Activated CD4-positive, alpha-beta memory T cell treated with anti-CD3 and anti-CD28 coated beads, Interleukin-2, amount 10 ng/mL, durations not matched to agents 7 days and 5 days (primary cell): ENCODE data around the gene STX1B. TPM values are rescaled to one million over a fixed set of nuclear protein-coding genes. Genes with fewer than 3 reads are reported as not detected.

ENCODE experiments used
- CTCF ChIA-PET: fragments of 350-600 bp; sonication (Branson Sonifier 250); formaldehyde crosslinking; loops from one replicate; lab custom pipeline; 2021; ENCODE audit warnings: antibody characterized with exemption, inconsistent platforms; lab: Charles Lee
- POLR2A ChIA-PET: fragments of 350-600 bp; sonication (Branson Sonifier 250); formaldehyde crosslinking; loops from one replicate; lab custom pipeline; 2021; ENCODE audit warnings: antibody characterized with exemption; lab: Charles Lee
- DNase-seq: peaks from one replicate; pipeline ENCODE4 v3.0.0-alpha.2; 2020
- H3K27ac Mint-ChIP-seq: one replicate; pipeline ENCODE4 v1.8.0; 2021; ENCODE audit warnings: mild to moderate bottlenecking, mixed read lengths
- H3K27me3 Mint-ChIP-seq: one replicate; pipeline ENCODE4 v1.8.0; 2021; ENCODE audit warnings: mixed read lengths
- H3K36me3 Mint-ChIP-seq: one replicate; pipeline ENCODE4 v1.8.0; 2021; ENCODE audit warnings: low read depth, mixed read lengths
- H3K4me1 Mint-ChIP-seq: one replicate; pipeline ENCODE4 v1.8.0; 2021; ENCODE audit warnings: mixed read lengths
- H3K4me3 Mint-ChIP-seq: one replicate; pipeline ENCODE4 v1.8.0; 2021; ENCODE audit warnings: mild to moderate bottlenecking, mixed read lengths
- H3K9me3 Mint-ChIP-seq: one replicate; pipeline ENCODE4 v1.8.0; 2021; ENCODE audit warnings: mixed read lengths
- total RNA-seq, 2 experiments: library from RNA; stranded (reverse); gene quantifications; one replicate each; pipeline ENCODE4 v1.2.3, GENCODE V29; 2021

Gene STX1B
- total RNA-seq, 2 experiments from 2014 or later = 1.5 to 1.7 TPM

DNA sequence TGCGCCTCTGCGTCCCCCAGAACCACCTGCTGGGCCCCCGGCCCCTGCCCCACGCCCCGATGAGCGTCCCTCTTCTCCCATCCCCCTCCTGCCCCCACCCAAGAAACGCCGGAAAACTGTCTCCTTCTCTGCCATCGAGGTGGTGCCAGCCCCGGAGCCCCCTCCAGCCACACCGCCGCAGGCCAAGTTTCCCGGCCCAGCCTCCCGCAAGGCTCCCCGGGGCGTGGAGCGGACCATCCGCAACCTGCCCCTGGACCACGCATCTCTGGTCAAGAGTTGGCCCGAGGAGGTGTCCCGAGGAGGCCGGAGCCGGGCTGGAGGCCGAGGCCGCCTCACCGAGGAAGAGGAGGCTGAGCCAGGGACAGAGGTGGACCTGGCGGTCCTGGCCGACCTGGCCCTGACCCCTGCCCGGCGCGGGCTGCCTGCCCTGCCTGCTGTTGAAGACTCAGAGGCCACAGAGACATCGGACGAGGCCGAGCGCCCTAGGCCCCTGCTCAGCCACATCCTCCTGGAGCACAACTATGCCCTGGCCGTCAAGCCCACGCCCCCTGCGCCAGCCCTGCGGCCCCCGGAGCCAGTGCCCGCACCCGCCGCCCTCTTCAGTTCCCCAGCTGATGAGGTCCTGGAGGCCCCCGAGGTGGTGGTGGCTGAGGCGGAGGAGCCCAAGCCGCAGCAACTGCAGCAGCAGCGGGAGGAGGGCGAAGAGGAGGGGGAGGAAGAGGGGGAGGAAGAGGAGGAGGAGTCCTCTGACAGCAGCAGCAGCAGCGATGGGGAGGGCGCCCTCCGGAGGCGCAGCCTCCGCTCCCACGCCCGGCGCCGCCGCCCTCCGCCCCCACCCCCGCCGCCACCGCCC is 31.0 kb downstream of the STX1B start:
- ChIA-PET POLR2A (interaction anchor here (1.3 kb wide), 1 partner anchor 44 kb away, joined by 3 read pairs; no protein-coding TSS in a partner anchor), CTCF (no interaction called here)

DNA sequence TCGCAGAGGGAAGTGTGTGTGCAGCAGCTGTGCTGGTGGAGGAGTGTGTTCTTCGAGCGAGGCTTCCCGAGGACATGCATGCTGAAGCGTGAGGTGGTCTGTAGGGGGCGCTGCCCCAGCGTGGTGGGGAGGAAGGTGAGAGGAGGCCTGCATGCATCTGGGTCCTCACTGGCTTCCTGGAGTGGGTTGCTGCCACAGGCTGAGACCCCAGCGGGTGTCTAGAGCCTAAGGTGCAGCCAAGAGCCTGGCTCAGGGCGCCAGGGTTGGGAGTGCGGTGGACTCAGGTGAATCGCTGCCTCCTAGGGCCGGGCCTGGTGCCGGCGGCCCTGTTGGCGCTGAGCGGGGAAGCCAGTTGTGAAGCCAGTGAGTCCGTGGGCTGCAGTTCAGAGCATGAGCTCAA is 32.9 kb downstream of the STX1B start:
- H3K4me1 Mint-ChIP-seq = no peaks in the 10 kb centered on the region
- ChIA-PET POLR2A (no interaction called here), CTCF (interaction anchor here (0.7 to 1.1 kb wide), 2 partner anchors 96 to 165 kb away, joined by 4 read pairs; partner anchors contain the start of gene ZNF668)
- H3K4me3 Mint-ChIP-seq = no peak overlapping the region
- H3K27ac Mint-ChIP-seq = no peak overlapping the region
- DNase-seq = no peak
- H3K27me3 Mint-ChIP-seq = no peaks in the 10 kb centered on the region
- peaks cover 52% of the 10 kb centered on the region for H3K36me3 Mint-ChIP-seq
- no peaks in the 10 kb centered on the region for H3K9me3 Mint-ChIP-seq

More for the DNA sequence above, 31.0 kb downstream of the STX1B start:
- H3K4me3 Mint-ChIP-seq = no peak overlapping the region
- no peak for DNase-seq
- no peaks in the 10 kb centered on the region for H3K9me3 Mint-ChIP-seq
- no peak overlapping the region for H3K27ac Mint-ChIP-seq
- H3K4me1 Mint-ChIP-seq = peaks cover 2% of the 10 kb centered on the region
- H3K36me3 Mint-ChIP-seq = peaks cover 42% of the 10 kb centered on the region
- H3K27me3 Mint-ChIP-seq = no peaks in the 10 kb centered on the region

DNA sequence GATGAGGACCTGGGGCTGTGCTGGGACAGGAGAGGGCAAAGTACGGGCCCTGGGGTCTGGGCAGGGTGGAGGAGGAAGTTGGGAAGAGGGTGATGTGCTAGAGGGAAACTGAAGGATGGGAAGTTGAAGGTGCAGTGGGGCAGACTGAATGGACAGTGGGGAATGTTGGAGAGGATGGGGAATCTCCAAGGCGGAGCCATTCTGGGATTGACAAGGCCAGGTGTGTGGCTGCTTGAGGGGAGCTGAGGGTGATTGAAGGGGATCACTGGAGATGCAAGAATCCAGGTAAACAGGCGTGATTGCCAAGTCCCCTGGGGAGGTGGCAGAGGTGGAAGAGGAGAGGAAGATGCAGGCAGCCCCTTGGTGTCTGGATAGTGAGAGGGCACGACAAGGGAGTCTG is 34.0 kb downstream of the STX1B start:
- H3K36me3 Mint-ChIP-seq = peaks cover 56% of the 10 kb centered on the region

DNA sequence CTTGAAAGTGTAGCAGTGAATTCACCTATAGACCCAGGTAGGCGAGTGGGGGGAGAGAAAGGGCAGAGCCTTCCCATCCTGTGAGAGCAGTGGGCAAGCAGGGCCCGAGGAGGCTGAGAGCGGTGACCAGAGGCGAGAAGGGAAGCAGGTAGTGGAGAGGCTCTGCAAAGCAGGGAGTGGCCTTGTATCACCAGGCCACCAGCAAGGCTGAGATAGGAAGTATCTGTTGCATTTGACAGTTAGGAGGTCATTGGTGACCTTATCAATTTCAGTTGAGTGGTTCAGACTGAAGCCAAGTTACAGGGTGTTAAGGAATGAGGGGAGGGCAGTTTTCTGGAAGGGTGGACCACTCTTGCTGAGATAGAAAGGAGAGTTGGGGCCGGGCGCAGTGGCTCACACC is 36.1 kb downstream of the STX1B start:
- ChIA-PET POLR2A (no interaction called here), CTCF (no interaction called here)
- Mint-ChIP-seq H3K27ac (no peak overlapping the region), H3K4me3 (no peak overlapping the region), H3K27me3 (no peaks in the 10 kb centered on the region), H3K36me3 (peaks cover 63% of the 10 kb centered on the region), H3K9me3 (no peaks in the 10 kb centered on the region), H3K4me1 (no peaks in the 10 kb centered on the region)
- DNase-seq = no peak

More for the DNA sequence above, 34.0 kb downstream of the STX1B start:
- no peaks in the 10 kb centered on the region for H3K27me3 Mint-ChIP-seq
- no peak overlapping the region for H3K27ac Mint-ChIP-seq
- DNase-seq = no peak
- ChIA-PET POLR2A (no interaction called here), CTCF (no interaction called here)
- no peaks in the 10 kb centered on the region for H3K9me3 Mint-ChIP-seq
- no peaks in the 10 kb centered on the region for H3K4me1 Mint-ChIP-seq
- H3K4me3 Mint-ChIP-seq = no peak overlapping the region

DNA sequence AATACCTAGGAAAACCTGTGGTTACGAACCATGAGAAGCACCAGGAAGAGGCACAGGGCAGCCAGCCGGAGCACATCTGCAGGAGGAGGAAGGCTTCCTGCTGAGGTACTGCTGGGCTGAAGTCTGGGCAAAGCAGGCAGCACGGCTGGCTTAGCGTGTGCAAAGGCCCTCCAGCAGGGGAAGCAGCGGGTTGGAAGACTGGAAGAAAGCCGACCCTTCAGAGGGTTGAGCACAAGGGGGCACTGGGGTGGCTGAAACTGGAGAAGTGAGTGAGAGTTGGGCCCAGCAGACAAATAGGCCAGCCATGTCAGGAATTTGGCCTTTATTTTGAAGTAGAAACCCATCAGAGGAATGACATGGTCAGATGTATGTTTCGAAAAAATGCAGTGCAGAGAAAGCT is 37.6 kb downstream of the STX1B start:
- ChIA-PET POLR2A (no interaction called here), CTCF (no interaction called here)
- Mint-ChIP-seq H3K4me1 (no peaks in the 10 kb centered on the region), H3K36me3 (peaks cover 63% of the 10 kb centered on the region), H3K9me3 (no peaks in the 10 kb centered on the region), H3K27me3 (no peaks in the 10 kb centered on the region), H3K4me3 (no peak overlapping the region), H3K27ac (no peak overlapping the region)
- DNase-seq = no peak

DNA sequence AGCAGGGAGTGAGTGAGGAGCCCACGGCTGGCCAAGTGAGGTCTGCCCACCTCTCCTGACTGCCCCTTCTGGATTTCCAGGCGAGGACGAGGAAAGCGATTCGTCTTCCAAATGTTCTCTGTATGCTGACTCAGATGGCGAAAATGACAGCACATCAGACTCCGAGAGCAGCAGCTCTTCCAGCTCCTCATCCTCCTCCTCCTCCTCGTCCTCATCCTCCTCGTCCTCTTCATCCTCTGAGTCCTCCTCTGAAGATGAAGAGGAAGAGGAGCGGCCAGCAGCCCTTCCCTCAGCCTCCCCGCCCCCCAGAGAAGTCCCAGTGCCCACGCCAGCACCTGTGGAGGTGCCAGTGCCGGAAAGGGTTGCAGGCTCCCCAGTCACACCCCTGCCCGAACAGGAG is 39.1 kb downstream of the STX1B start:
- peaks cover 67% of the 10 kb centered on the region for H3K36me3 Mint-ChIP-seq

DNA sequence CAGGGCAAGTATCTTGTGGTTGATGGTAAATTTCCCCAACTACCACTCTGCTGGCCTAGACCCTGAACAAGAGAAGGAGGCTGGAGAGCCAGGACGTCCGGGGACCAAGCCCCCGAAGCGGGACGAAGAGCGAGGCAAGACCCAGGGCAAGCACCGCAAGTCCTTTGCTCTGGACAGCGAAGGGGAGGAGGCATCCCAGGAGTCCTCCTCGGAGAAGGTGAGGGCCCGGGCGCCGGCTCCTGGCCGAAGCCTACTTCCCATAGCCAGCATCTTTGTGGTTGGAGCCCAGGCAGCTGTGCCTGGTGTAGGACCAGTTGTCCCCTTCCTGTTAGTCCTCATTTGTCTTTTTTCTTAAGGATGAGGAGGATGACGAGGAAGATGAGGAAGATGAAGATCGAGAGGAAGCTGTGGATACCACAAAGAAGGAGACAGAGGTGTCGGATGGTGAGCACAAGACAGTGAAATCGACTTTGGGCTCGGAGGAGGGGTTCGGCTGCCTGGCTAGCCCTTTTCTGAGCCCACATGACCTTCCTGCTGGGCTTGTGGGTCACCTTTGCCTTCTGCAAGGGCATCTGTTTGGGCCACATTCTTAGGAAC is 41.1 kb downstream of the STX1B start:
- DNase-seq = no peak
- no peak overlapping the region for H3K27ac Mint-ChIP-seq
- H3K4me1 Mint-ChIP-seq = no peaks in the 10 kb centered on the region
- CTCF ChIA-PET = no interaction called here
- POLR2A ChIA-PET = no interaction called here
- H3K27me3 Mint-ChIP-seq = no peaks in the 10 kb centered on the region
- H3K4me3 Mint-ChIP-seq = no peak overlapping the region
- no peaks in the 10 kb centered on the region for H3K9me3 Mint-ChIP-seq
- H3K36me3 Mint-ChIP-seq = peaks cover 72% of the 10 kb centered on the region

More for the DNA sequence above, 39.1 kb downstream of the STX1B start:
- H3K27me3 Mint-ChIP-seq = no peaks in the 10 kb centered on the region
- no peaks in the 10 kb centered on the region for H3K9me3 Mint-ChIP-seq
- ChIA-PET CTCF (no interaction called here), POLR2A (no interaction called here)
- H3K27ac Mint-ChIP-seq = no peak overlapping the region
- no peak for DNase-seq
- no peak overlapping the region for H3K4me3 Mint-ChIP-seq
- no peaks in the 10 kb centered on the region for H3K4me1 Mint-ChIP-seq

DNA sequence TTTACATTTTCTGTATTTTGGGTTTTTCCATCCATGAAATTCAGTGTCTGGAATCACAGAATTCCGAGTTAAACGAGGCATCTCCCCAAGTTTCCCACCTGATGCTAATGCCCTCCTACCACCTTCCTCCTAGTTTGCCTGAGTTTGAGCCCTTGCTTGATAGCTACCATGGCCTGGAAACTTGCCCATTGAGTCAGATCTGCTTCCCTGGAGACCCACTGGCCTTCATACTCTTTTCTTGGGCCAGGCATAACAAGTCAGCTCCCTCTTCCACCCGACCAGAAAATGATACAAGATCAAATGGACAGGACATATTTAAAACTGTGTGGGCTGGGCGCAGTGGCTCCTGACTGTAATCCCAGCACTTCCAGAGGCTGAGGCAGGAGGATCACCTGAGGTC is 42.6 kb downstream of the STX1B start:
- POLR2A ChIA-PET = no interaction called here
- Mint-ChIP-seq H3K4me3 (no peak overlapping the region), H3K27me3 (no peaks in the 10 kb centered on the region), H3K27ac (no peak overlapping the region), H3K9me3 (no peaks in the 10 kb centered on the region), H3K4me1 (no peaks in the 10 kb centered on the region), H3K36me3 (peaks cover 69% of the 10 kb centered on the region)
- DNase-seq = no peak
- CTCF ChIA-PET = interaction anchor here (1.3 kb wide), 1 partner anchor 123 kb away, joined by 4 read pairs; no protein-coding TSS in a partner anchor

DNA sequence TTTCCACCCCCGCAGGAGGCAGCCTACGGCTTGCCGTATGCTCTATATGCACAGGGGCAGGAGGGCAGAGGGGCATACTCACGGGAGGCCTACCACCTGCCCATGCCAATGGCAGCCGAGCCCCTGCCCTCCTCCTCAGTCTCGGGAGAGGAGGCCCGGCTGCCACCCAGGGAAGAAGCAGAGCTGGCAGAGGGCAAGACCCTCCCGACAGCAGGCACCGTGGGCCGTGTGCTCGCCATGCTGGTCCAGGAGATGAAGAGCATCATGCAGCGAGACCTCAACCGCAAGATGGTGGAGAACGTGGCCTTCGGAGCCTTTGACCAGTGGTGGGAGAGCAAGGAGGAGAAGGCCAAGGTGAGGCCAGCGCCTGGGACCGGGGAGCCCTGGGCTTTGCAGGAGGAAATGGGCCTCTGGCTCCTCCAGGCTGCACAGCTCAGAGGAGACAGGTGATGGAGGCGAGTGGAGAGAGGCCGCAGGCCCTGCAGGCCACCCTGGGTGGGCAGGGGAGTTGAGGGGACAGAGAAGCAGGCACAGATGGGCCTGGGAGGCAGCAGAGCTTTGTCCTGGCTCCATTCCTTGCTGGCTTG is 44.3 kb downstream of the STX1B start:
- POLR2A ChIA-PET = no interaction called here
- no peak for DNase-seq
- CTCF ChIA-PET = interaction anchor here (1.3 kb wide), 1 partner anchor 121 kb away, joined by 4 read pairs; no protein-coding TSS in a partner anchor
- Mint-ChIP-seq H3K9me3 (no peaks in the 10 kb centered on the region), H3K27me3 (no peaks in the 10 kb centered on the region), H3K27ac (no peak overlapping the region), H3K36me3 (peaks cover 67% of the 10 kb centered on the region), H3K4me1 (no peaks in the 10 kb centered on the region), H3K4me3 (no peak overlapping the region)

DNA sequence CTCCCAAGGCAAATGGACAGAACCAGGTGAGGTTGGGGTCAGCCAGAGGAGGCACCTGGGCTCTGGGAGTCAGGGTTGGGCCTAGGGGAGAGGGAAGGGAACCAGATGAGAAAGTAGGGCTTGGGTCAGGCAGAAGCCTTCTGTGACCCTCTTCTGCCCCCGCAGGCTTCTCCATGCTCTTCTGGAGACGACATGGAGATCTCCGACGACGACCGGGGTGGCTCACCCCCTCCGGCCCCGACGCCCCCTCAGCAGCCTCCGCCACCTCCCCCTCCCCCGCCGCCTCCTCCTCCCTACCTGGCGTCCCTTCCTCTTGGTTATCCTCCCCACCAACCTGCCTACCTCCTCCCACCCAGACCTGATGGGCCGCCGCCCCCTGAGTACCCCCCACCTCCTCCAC is 45.0 kb downstream of the STX1B start:
- ChIA-PET CTCF (no interaction called here), POLR2A (no interaction called here)
- Mint-ChIP-seq H3K4me3 (no peak overlapping the region), H3K9me3 (no peaks in the 10 kb centered on the region), H3K27ac (no peak overlapping the region), H3K27me3 (no peaks in the 10 kb centered on the region), H3K36me3 (peaks cover 64% of the 10 kb centered on the region), H3K4me1 (peaks cover under 1% of the 10 kb centered on the region)
- no peak for DNase-seq

DNA sequence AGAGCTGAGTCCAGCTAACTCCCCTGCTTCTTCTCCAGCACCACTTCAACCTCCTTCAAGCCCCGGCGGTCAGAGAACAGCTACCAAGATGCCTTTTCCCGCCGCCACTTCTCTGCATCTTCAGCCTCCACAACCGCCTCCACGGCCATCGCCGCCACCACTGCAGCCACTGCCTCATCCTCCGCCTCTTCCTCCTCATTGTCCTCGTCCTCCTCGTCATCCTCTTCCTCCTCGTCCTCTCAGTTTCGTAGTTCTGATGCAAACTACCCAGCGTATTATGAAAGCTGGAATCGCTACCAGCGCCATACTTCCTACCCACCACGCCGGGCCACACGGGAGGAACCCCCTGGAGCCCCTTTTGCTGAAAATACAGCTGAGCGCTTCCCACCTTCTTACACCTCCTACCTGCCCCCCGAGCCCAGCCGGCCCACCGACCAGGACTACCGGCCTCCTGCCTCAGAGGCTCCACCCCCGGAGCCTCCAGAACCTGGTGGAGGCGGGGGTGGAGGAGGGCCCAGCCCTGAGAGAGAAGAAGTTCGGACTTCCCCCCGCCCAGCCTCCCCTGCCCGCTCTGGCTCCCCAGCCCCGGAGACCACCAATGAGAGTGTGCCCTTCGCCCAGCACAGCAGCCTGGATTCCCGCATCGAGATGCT is 45.7 kb downstream of the STX1B start:
- Mint-ChIP-seq H3K27ac (no peak overlapping the region), H3K27me3 (no peaks in the 10 kb centered on the region), H3K9me3 (no peaks in the 10 kb centered on the region), H3K36me3 (peaks cover 70% of the 10 kb centered on the region), H3K4me1 (peaks cover 8% of the 10 kb centered on the region), H3K4me3 (no peak overlapping the region)
- DNase-seq = no peak
- CTCF ChIA-PET = interaction anchor here (1.3 kb wide), 1 partner anchor 22 kb away, joined by 3 read pairs; no protein-coding TSS in a partner anchor
- POLR2A ChIA-PET = no interaction called here

DNA sequence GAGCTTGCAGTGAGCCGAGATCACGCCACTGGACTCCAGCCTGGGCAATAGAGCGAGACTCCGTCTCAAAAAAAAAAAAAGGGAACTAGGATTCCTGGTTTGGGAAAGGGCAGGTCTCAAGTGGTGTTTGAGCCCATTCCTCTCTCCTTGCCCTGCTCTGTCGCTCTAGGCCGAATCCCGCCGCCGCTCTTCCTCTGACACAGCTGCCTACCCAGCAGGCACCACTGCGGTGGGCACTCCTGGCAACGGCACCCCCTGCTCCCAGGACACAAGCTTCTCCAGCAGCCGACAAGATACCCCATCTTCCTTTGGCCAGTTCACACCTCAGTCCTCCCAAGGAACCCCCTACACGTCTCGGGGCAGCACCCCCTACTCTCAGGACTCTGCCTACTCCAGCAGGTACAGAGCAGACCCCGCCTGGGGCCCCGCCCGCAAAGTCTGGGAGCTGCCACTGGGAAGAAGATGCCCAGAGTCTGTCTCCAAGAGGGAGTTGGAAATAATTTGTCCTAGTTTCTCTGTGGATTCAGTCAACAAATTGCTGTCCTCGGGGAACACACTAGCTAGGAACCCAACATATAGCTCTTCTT is 46.4 kb downstream of the STX1B start:
- Mint-ChIP-seq H3K27ac (no peak overlapping the region), H3K27me3 (no peaks in the 10 kb centered on the region), H3K36me3 (peaks cover 71% of the 10 kb centered on the region), H3K9me3 (no peaks in the 10 kb centered on the region), H3K4me3 (no peak overlapping the region), H3K4me1 (peaks cover 15% of the 10 kb centered on the region)
- ChIA-PET POLR2A (interaction anchor here (0.6 kb wide), 1 partner anchor 473 kb away, joined by 3 read pairs; no protein-coding TSS in a partner anchor), CTCF (interaction anchor here (1.3 kb wide), 1 partner anchor 22 kb away, joined by 3 read pairs; no protein-coding TSS in a partner anchor)
- no peak for DNase-seq
